ENCODE measurements around the gene DLGAP1. TPM values are rescaled to one million over a fixed set of nuclear protein-coding genes. Genes with fewer than 3 reads are reported as not detected.

The DLGAP1 gene
- total and polyA plus RNA-seq, 2 of the 13 experiments (the other 11 are each of a cell fraction or from before 2014, with no cell fraction given), result 0.01 TPM; not detected in 1

- TF ChIP-seq SKIL (CRISPR knock-in tag; IDR thresholded peaks at IDR 0.05; ENCODE audit: borderline replicate concordance) (no peak; the same call in 1 of the 2 replicates), HOXA3 (CRISPR knock-in tag; IDR thresholded peaks at IDR 0.05) (peak; percentile 47), TFE3 (CRISPR knock-in tag; IDR thresholded peaks at IDR 0.05) (0 out of 2 replicates have a peak, but pooled peaks have one; percentile 38), RAD51 (IDR thresholded peaks at IDR 0.05; ENCODE audit: borderline replicate concordance) (no peak), CEBPB (IDR thresholded peaks at IDR 0.05; ENCODE audit: borderline replicate concordance, low read depth, low read length) (no peak), ZFP36L2 (CRISPR knock-in tag; IDR thresholded peaks at IDR 0.05) (no peak), ZNF782 (CRISPR knock-in tag; IDR thresholded peaks at IDR 0.05; ENCODE audit: borderline replicate concordance) (no peak), ZNF710 (CRISPR knock-in tag; IDR thresholded peaks at IDR 0.05; ENCODE audit: borderline replicate concordance) (no peak; the same call in 1 of the 2 replicates), ZNF589 (CRISPR knock-in tag; conservative IDR thresholded peaks at IDR 0.05) (no peak), MXI1 (IDR thresholded peaks at IDR 0.05; ENCODE audit: borderline replicate concordance, low read depth, low read length) (no peak), ZNF577 (CRISPR knock-in tag; IDR thresholded peaks at IDR 0.05; ENCODE audit: borderline replicate concordance, low read depth) (no peak), ZNF747 (CRISPR knock-in tag; IDR thresholded peaks at IDR 0.05; ENCODE audit: borderline replicate concordance) (no peak), SP5 (CRISPR knock-in tag; IDR thresholded peaks at IDR 0.05; ENCODE audit: borderline replicate concordance, low read depth) (no peak), KMT2A (CRISPR knock-in tag; IDR thresholded peaks at IDR 0.05) (peak; percentile 41), DPF2 (CRISPR knock-in tag; IDR thresholded peaks at IDR 0.05; ENCODE audit: borderline replicate concordance, low read depth) (no peak), ZBTB10 (CRISPR knock-in tag; IDR thresholded peaks at IDR 0.05; ENCODE audit: borderline replicate concordance) (no peak), ZIK1 (CRISPR knock-in tag; IDR thresholded peaks at IDR 0.05; ENCODE audit: borderline replicate concordance, low read depth) (no peak), KAT2B (IDR thresholded peaks at IDR 0.05; ENCODE audit: borderline replicate concordance, low read depth, low read length) (no peak), ZNF746 (CRISPR knock-in tag; IDR thresholded peaks at IDR 0.05) (peak; percentile 79)
- TF ChIP-seq, protein P1, sequence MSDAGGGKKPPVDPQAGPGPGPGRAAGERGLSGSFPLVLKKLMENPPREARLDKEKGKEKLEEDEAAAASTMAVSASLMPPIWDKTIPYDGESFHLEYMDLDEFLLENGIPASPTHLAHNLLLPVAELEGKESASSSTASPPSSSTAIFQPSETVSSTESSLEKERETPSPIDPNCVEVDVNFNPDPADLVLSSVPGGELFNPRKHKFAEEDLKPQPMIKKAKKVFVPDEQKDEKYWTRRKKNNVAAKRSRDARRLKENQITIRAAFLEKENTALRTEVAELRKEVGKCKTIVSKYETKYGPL (CRISPR knock-in tag; IDR thresholded peaks at IDR 0.05), result no peak
Observed at GRCh38 chr18:3593904-3594759, 861.0 kb downstream of the DLGAP1 start (continued).

Data from HepG2 (cell line).